ENCODE results near the gene VAV2. TPM values are rescaled to one million over a fixed set of nuclear protein-coding genes. Genes with fewer than 3 reads are reported as not detected.
"Not testable (repeated sequence)": the region's sequence is repeated elsewhere in the genome, so short reads cannot be mapped to it uniquely, and the experiment has no call there.

VAV2 gene
- total RNA-seq, 1 donor from 2014 or later: 4.9 TPM

- DNase-seq (peak; percentile 27), ATAC-seq (ENCODE audit: poor library complexity) (no peak)
- intact Hi-C loops (cut with DNase I): no loop called here
Observed at GRCh38 chr9:133771486-133772482, 220.3 kb downstream of the VAV2 start.

GRCh38 chr9:133770076-133770777 is 221.9 kb downstream of the VAV2 start:
- ATAC-seq (ENCODE audit: poor library complexity) (no peak), DNase-seq (peak; percentile 34)
- intact Hi-C loops (cut with DNase I): no loop called here

GRCh38 chr9:133769511-133770075 is 222.5 kb downstream of the VAV2 start:
- DNase-seq: peak; percentile 24
- no peak for ATAC-seq (ENCODE audit: poor library complexity)
- intact Hi-C loops (cut with DNase I): no loop called here

- peak; percentile 37 for DNase-seq
- intact Hi-C loops (cut with DNase I): no loop called here
- ATAC-seq (ENCODE audit: poor library complexity): peak; percentile 15
Observed at GRCh38 chr9:133768859-133769510, 223.1 kb downstream of the VAV2 start.

GRCh38 chr9:133768371-133768858 is 223.7 kb downstream of the VAV2 start:
- DNase-seq (peak; percentile 18), ATAC-seq (ENCODE audit: poor library complexity) (no peak)
- intact Hi-C loops (cut with DNase I): no loop called here

GRCh38 chr9:133767625-133768024 is 224.5 kb downstream of the VAV2 start:
- ATAC-seq (ENCODE audit: poor library complexity) (no peak), DNase-seq (no peak)
- intact Hi-C loops (cut with DNase I): no loop called here

GRCh38 chr9:133767008-133767407 is 225.1 kb downstream of the VAV2 start:
- DNase-seq (no peak), ATAC-seq (ENCODE audit: poor library complexity) (no peak)
- intact Hi-C loops (cut with DNase I): no loop called here

- ATAC-seq (ENCODE audit: poor library complexity); intact Hi-C loops (cut with DNase I): not testable (repeated sequence)
Observed at GRCh38 chr9:133766234-133766633, 225.9 kb downstream of the VAV2 start.

GRCh38 chr9:133763272-133764183 is 228.6 kb downstream of the VAV2 start:
- DNase-seq: peak; percentile 20
- intact Hi-C loops (cut with DNase I): no loop called here
- no peak for ATAC-seq (ENCODE audit: poor library complexity)

More at GRCh38 chr9:133766234-133766633, 225.9 kb downstream of the VAV2 start:
- DNase-seq: not testable (repeated sequence)

- no peak for DNase-seq
- intact Hi-C loops (cut with DNase I): no loop called here
- ATAC-seq (ENCODE audit: poor library complexity): no peak
Observed at GRCh38 chr9:133762488-133763271, 229.4 kb downstream of the VAV2 start.

GRCh38 chr9:133761641-133762248 is 230.4 kb downstream of the VAV2 start:
- intact Hi-C loops (cut with DNase I): no loop called here
- DNase-seq (no peak), ATAC-seq (ENCODE audit: poor library complexity) (no peak)

- no peak for DNase-seq
- no peak for ATAC-seq (ENCODE audit: poor library complexity)
Observed at GRCh38 chr9:133760713-133761290, 231.3 kb downstream of the VAV2 start.

GRCh38 chr9:133759946-133760345 is 232.2 kb downstream of the VAV2 start:
- ATAC-seq (ENCODE audit: poor library complexity) (peak; percentile 7), DNase-seq (no peak)
- intact Hi-C loops (cut with DNase I): no loop called here

More at GRCh38 chr9:133760713-133761290, 231.3 kb downstream of the VAV2 start:
- intact Hi-C loops (cut with DNase I): no loop called here

- peak; percentile 84 for ATAC-seq (ENCODE audit: poor library complexity)
- DNase-seq: peak; percentile 64
- intact Hi-C loops (cut with DNase I): no loop called here
Observed at GRCh38 chr9:133759146-133759900, 232.8 kb downstream of the VAV2 start.

- intact Hi-C loops (cut with DNase I): no loop called here
- no peak for ATAC-seq (ENCODE audit: poor library complexity)
- DNase-seq: no peak
Observed at GRCh38 chr9:133758228-133758627, 233.9 kb downstream of the VAV2 start.

All from Right ventricle myocardium superior (tissue), 1 donor.